Neural cell (in vitro differentiated cells): ENCODE data around the gene SAP130.

ENCODE experiments used
- CTCF ChIP-seq: fragments of 450-650 bp; IDR thresholded peaks from 2 replicates; pipeline ENCODE4 v1.5.1; 2014; ENCODE audit warnings: antibody characterized with exemption, mild to moderate bottlenecking, moderate library complexity; ENCODE audit not compliant: poor library complexity, severe bottlenecking
- EP300 ChIP-seq: fragments of 450-650 bp; conservative IDR thresholded peaks from 2 replicates; pipeline ENCODE4 v1.6.1; 2014; ENCODE audit warnings: antibody characterized with exemption, mild to moderate bottlenecking, moderate library complexity; ENCODE audit not compliant: poor library complexity, severe bottlenecking
- EZH2 ChIP-seq: fragments of 200-600, 300-800 bp; shearing (Covaris generic), sonication (generic); IDR thresholded peaks from 2 replicates; pipeline ENCODE4 v1.6.1; 2014; ENCODE audit warnings: antibody characterized with exemption, low read length, borderline replicate concordance, mild to moderate bottlenecking; ENCODE audit not compliant: insufficient read depth, poor library complexity, severe bottlenecking
- MXI1 ChIP-seq: fragments of 450-650 bp; conservative IDR thresholded peaks from 2 replicates; pipeline ENCODE4 v1.6.1; 2014; ENCODE audit warnings: antibody characterized with exemption, mild to moderate bottlenecking; ENCODE audit not compliant: poor library complexity, severe bottlenecking
- POLR2AphosphoS5 ChIP-seq: IDR thresholded peaks from 2 replicates; pipeline ENCODE4 v1.6.1; 2012
- RAD21 ChIP-seq: fragments of 450-650 bp; conservative IDR thresholded peaks from 2 replicates; pipeline ENCODE4 v1.6.1; 2014; ENCODE audit warnings: antibody characterized with exemption, mild to moderate bottlenecking, moderate library complexity
- REST ChIP-seq: IDR thresholded peaks from 2 replicates; pipeline ENCODE4 v1.6.1; 2012; ENCODE audit warnings: borderline replicate concordance
- SMC3 ChIP-seq: fragments of 450-650 bp; conservative IDR thresholded peaks from 2 replicates; pipeline ENCODE4 v1.6.1; 2014; ENCODE audit warnings: antibody characterized with exemption, mild to moderate bottlenecking, moderate library complexity; ENCODE audit not compliant: poor library complexity
- TAF1 ChIP-seq: IDR thresholded peaks from 2 replicates; pipeline ENCODE4 v1.6.1; 2012; ENCODE audit warnings: low read depth

- no peak for TF ChIP-seq POLR2AphosphoS5
- no peak for TF ChIP-seq CTCF
- TF ChIP-seq EZH2: no peak
- no peak for TF ChIP-seq REST
- TF ChIP-seq TAF1: no peak
- TF ChIP-seq EP300: no peak
- TF ChIP-seq MXI1: no peak
- TF ChIP-seq SMC3: no peak
- no peak for TF ChIP-seq RAD21
Measured at GRCh38 chr2:127951026-127951425, 76.8 kb downstream of the SAP130 start.
